ENCODE results near the gene ARMC2.
A peak's percentile ranks its signal among the peaks of the same experiment; 100 is the strongest.

ARMC2 gene, protein sequence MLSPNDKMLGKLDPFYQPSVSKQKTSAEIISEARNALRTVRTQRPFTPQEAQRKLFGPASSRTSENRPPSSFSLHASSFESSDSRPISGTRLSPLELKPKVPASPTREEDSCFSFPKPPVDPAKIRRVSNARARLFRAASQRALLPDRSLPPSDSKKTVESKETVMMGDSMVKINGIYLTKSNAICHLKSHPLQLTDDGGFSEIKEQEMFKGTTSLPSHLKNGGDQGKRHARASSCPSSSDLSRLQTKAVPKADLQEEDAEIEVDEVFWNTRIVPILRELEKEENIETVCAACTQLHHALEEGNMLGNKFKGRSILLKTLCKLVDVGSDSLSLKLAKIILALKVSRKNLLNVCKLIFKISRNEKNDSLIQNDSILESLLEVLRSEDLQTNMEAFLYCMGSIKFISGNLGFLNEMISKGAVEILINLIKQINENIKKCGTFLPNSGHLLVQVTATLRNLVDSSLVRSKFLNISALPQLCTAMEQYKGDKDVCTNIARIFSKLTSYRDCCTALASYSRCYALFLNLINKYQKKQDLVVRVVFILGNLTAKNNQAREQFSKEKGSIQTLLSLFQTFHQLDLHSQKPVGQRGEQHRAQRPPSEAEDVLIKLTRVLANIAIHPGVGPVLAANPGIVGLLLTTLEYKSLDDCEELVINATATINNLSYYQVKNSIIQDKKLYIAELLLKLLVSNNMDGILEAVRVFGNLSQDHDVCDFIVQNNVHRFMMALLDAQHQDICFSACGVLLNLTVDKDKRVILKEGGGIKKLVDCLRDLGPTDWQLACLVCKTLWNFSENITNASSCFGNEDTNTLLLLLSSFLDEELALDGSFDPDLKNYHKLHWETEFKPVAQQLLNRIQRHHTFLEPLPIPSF

DNA sequence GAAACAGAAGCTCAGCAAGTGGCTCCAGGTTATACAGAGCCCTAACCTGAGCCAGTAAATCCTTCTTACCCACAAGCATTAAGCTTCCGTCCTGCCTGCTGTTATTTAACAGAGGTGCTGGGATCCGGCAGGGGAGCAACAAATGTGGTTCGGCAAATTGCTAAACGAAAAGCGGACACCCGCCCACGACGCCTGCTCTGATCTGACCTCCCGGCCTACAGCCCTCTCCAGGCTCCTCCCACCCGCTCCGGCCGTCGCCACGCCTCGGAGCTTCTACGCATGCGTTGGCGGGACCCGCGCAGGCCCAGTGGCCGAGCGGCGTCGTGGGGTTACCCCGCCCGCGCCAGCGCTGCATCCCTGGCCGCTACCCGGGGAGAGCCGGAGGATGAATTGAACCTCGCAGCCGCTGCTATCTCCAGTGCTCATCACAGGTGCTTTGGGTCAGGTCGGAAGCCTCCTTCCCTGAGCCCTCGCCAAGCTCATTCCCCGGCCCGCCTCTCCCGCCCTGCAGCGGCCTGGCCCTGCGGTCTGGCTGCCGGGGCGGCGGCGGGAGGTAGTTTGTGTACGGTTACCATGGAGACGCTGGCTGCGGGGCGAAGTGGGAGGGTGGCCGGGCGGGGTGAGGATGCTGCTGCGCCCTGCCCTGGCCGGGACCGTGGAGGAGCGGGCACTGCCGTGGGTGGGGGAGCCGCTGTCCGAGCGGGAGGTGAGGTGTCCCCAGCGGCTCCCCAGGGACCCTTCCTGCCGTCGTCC lies at the start of gene ARMC2:
Gene ARMC2, plus strand, starts transcription at position 307 of the 753 bp plus-strand sequence. CDS start 5,846 bp downstream, outside the sequence.
- peak within 1 kb of the TSS; percentile 58 for H3K9ac ChIP-seq (ENCODE audit: low read length)
- no peaks in the 10 kb centered on the region for H3K36me3 ChIP-seq (ENCODE audit: insufficient read depth, low read length)
- no peaks in the 10 kb centered on the region for H3K9me3 ChIP-seq (ENCODE audit: low read length)
- H3K27ac ChIP-seq (ENCODE audit: low read depth, low read length) = peak within 1 kb of the TSS; percentile 87
- no peaks in the 10 kb centered on the region for H3K27me3 ChIP-seq (ENCODE audit: control insufficient read depth in 1 of 2, insufficient read depth in 2 of 2, low read length in 2 of 2)
- peak within 1 kb of the TSS; percentile 62 to 77 for H3K4me3 ChIP-seq (ENCODE audit: low read depth in 1 of 2, low read length in 2 of 2)
- peaks cover 9% of the 10 kb centered on the region for H3K4me1 ChIP-seq (ENCODE audit: insufficient read depth, low read length)

DNA sequence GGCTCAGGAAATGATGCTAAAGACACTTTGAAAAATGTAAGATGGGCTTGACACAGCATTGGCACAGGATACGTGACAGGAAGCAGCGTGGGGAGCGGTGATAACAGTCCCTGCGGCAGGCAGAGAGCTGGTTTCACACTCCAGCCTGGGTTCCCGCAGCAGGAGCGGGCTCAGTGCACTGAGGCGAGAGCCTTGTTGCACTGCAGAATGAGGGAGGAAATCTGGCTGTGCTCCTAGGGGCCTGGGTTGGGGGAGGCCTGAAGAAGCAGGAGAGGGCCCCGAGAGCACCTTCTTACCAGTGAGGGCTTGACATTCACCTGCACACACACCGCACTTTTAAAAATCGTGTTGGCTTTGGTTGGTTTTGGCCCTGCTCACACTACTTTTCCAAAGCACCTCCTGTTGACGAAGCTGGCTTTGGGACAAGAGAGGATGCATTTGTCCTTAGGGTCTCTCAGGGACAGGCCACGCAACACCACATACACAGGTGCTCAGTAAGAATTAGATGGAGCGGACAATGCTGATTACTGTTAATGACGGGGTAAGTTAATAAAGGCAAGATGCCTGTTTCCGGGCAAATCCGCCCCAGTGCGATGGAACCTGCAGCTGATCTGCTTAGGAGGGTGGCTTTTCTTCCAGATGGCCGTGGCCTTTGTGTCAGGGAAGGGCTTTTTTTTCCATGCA lies 49.4 kb upstream of the ARMC2 start:
- Histone ChIP-seq H3K27ac (ENCODE audit: low read depth, low read length) (no peak overlapping the region), H3K36me3 (ENCODE audit: insufficient read depth, low read length) (no peaks in the 10 kb centered on the region), H3K27me3 (ENCODE audit: control insufficient read depth in 1 of 2, insufficient read depth in 2 of 2, low read length in 2 of 2) (no peaks in the 10 kb centered on the region), H3K9me3 (ENCODE audit: low read length) (no peaks in the 10 kb centered on the region), H3K4me3 (ENCODE audit: low read depth in 1 of 2, low read length in 2 of 2) (no peak overlapping the region), H3K9ac (ENCODE audit: low read length) (no peak overlapping the region), H3K4me1 (ENCODE audit: insufficient read depth, low read length) (peaks cover 13% of the 10 kb centered on the region)

DNA sequence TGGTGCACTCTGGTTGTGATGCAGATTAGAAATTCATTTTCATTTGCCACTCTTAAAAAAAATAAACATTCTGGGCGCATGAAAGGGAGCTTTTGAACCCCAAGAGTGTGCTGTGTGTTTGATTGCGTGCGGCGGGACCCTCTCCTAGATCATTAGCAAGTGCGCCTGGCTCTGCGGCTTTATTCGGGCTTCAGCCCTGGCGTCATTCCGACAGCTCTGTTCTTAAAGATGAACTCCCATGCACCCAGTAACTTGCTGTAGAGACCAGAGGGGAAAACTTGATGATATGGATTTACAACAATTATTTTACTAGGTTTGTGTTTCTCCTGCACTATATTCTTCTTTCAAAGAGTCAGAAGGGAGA lies 48.9 kb upstream of the ARMC2 start:
- Histone ChIP-seq H3K4me3 (ENCODE audit: low read depth in 1 of 2, low read length in 2 of 2) (no peak overlapping the region), H3K9me3 (ENCODE audit: low read length) (no peaks in the 10 kb centered on the region), H3K27me3 (ENCODE audit: control insufficient read depth in 1 of 2, insufficient read depth in 2 of 2, low read length in 2 of 2) (no peaks in the 10 kb centered on the region), H3K36me3 (ENCODE audit: insufficient read depth, low read length) (no peaks in the 10 kb centered on the region), H3K27ac (ENCODE audit: low read depth, low read length) (no peak overlapping the region), H3K9ac (ENCODE audit: low read length) (no peak overlapping the region), H3K4me1 (ENCODE audit: insufficient read depth, low read length) (peaks cover 13% of the 10 kb centered on the region)

DNA sequence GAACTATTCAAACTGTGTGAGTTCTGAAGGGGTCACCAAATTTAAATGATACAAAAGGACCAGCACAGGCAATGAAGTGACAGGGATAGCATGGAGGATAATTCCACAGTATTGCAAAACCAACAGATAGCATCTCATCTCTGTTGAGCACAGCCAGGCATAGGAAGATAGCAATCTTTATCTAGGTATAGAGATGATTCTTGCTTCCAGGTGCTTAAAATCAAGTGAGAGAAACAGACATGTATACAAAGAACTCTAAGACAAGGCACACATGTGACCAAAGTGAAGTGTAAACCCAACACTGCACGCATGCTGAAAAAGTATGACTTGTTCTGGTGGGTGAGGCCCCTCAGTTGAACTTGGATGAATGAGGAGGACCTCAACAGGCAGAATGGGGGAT lies 48.4 kb upstream of the ARMC2 start:
- H3K27me3 ChIP-seq (ENCODE audit: control insufficient read depth in 1 of 2, insufficient read depth in 2 of 2, low read length in 2 of 2) = no peaks in the 10 kb centered on the region
- no peak overlapping the region for H3K27ac ChIP-seq (ENCODE audit: low read depth, low read length)
- H3K36me3 ChIP-seq (ENCODE audit: insufficient read depth, low read length) = no peaks in the 10 kb centered on the region
- no peak overlapping the region for H3K4me3 ChIP-seq (ENCODE audit: low read depth in 1 of 2, low read length in 2 of 2)
- H3K9me3 ChIP-seq (ENCODE audit: low read length) = no peaks in the 10 kb centered on the region
- no peak overlapping the region for H3K9ac ChIP-seq (ENCODE audit: low read length)
- peaks cover 13% of the 10 kb centered on the region for H3K4me1 ChIP-seq (ENCODE audit: insufficient read depth, low read length)

DNA sequence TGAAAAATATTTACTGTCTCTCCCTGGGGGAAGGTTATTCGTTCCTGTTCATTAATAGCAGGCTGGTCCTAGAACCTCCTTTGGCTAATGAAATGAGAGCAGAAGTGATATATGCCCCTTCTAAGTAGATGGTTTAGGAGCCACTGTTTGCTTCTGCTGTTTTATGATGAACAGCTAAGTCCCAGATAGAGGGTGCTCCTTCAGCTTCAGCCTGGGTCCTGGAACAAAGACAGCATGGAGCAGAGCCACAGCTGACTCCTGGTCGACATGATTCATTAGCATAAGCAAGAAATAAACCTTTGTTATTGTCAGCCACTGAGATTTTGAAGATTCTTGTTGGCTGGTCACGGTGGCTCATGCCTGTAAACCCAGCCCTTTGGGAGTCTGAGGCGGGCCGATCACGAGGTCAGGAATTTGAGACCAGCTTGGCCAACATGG lies 47.8 kb upstream of the ARMC2 start:
- no peaks in the 10 kb centered on the region for H3K27me3 ChIP-seq (ENCODE audit: control insufficient read depth in 1 of 2, insufficient read depth in 2 of 2, low read length in 2 of 2)
- no peak overlapping the region for H3K9ac ChIP-seq (ENCODE audit: low read length)
- H3K9me3 ChIP-seq (ENCODE audit: low read length) = no peaks in the 10 kb centered on the region
- H3K4me1 ChIP-seq (ENCODE audit: insufficient read depth, low read length) = peaks cover 13% of the 10 kb centered on the region
- H3K36me3 ChIP-seq (ENCODE audit: insufficient read depth, low read length) = no peaks in the 10 kb centered on the region
- H3K27ac ChIP-seq (ENCODE audit: low read depth, low read length) = no peak overlapping the region
- no peak overlapping the region for H3K4me3 ChIP-seq (ENCODE audit: low read depth in 1 of 2, low read length in 2 of 2)

DNA sequence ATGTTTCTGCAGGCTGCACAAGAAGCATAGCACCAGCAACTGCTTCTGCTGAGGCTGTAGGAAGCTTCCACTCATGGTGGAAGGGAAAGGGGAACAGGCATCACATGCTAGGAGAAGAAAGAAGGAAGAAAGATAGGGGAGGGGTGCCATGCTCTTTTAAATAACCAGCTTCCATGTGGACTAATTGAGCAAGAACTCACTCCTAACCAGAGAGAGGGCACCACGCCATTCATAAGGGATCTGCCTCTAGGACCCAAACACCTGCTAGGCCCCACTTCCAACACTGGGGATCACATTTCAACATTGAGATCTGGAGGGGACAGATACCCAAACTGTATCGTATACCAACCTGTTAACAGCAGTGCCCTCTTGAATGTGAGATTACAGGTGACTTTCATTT lies 46.9 kb upstream of the ARMC2 start:
- no peak overlapping the region for H3K27ac ChIP-seq (ENCODE audit: low read depth, low read length)

DNA sequence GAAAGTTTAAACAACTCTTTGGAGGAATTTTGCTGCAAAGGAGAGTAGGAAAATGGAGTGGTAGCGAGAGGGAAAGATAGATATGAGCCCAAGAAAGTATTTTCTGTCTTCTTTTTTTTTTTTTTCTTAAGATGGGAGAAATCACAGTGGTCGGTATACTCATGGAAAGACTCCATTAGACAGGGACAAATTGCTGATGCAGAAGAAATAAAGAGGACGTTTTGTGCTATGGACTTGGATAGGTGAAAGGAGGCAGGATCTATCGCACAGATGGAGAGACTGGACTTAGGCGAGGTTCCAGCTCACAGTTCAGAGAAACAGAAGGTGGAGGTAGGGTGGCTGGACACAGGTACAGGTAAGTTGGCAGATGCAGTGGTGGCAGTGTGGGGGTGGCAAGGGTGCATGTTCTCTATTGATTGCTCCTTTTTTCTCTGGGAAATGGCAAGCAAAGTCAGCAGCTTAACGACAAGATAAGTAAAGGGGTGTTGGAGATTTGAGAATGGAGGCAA lies 44.2 kb upstream of the ARMC2 start:
- H3K9ac ChIP-seq (ENCODE audit: low read length) = no peak overlapping the region
- H3K9me3 ChIP-seq (ENCODE audit: low read length) = no peaks in the 10 kb centered on the region
- no peak overlapping the region for H3K4me3 ChIP-seq (ENCODE audit: low read depth in 1 of 2, low read length in 2 of 2)
- H3K4me1 ChIP-seq (ENCODE audit: insufficient read depth, low read length) = peaks cover 13% of the 10 kb centered on the region
- no peaks in the 10 kb centered on the region for H3K27me3 ChIP-seq (ENCODE audit: control insufficient read depth in 1 of 2, insufficient read depth in 2 of 2, low read length in 2 of 2)
- H3K36me3 ChIP-seq (ENCODE audit: insufficient read depth, low read length) = no peaks in the 10 kb centered on the region
- H3K27ac ChIP-seq (ENCODE audit: low read depth, low read length) = no peak overlapping the region

More for the DNA sequence above, 46.9 kb upstream of the ARMC2 start:
- no peaks in the 10 kb centered on the region for H3K36me3 ChIP-seq (ENCODE audit: insufficient read depth, low read length)
- no peak overlapping the region for H3K9ac ChIP-seq (ENCODE audit: low read length)
- H3K4me3 ChIP-seq (ENCODE audit: low read depth in 1 of 2, low read length in 2 of 2) = no peak overlapping the region
- no peaks in the 10 kb centered on the region for H3K27me3 ChIP-seq (ENCODE audit: control insufficient read depth in 1 of 2, insufficient read depth in 2 of 2, low read length in 2 of 2)
- no peaks in the 10 kb centered on the region for H3K9me3 ChIP-seq (ENCODE audit: low read length)
- H3K4me1 ChIP-seq (ENCODE audit: insufficient read depth, low read length) = peaks cover 13% of the 10 kb centered on the region

DNA sequence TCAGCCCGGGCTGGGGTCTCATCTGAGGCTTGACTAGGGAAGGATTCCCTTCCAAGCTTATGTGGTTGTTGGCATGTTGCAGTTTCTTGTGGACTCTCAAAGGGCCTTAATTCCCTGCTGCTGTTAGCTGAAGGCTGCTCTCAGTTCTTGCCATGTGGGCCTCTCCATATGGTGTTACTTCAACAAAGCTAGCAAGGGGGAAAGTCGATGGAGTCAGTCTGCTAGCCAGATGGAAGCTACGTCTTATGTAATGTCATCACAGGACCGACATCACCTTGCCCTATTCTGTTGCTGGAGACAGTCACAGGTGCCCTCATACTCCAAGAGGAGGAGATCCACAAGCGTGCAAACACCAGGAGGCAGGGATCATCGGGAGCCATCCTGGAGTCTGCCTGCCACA lies 43.3 kb upstream of the ARMC2 start:
- Histone ChIP-seq H3K27ac (ENCODE audit: low read depth, low read length) (no peak overlapping the region), H3K27me3 (ENCODE audit: control insufficient read depth in 1 of 2, insufficient read depth in 2 of 2, low read length in 2 of 2) (no peaks in the 10 kb centered on the region), H3K9me3 (ENCODE audit: low read length) (no peaks in the 10 kb centered on the region), H3K4me3 (ENCODE audit: low read depth in 1 of 2, low read length in 2 of 2) (no peak overlapping the region), H3K4me1 (ENCODE audit: insufficient read depth, low read length) (peaks cover 9% of the 10 kb centered on the region), H3K36me3 (ENCODE audit: insufficient read depth, low read length) (no peaks in the 10 kb centered on the region), H3K9ac (ENCODE audit: low read length) (no peak overlapping the region)

DNA sequence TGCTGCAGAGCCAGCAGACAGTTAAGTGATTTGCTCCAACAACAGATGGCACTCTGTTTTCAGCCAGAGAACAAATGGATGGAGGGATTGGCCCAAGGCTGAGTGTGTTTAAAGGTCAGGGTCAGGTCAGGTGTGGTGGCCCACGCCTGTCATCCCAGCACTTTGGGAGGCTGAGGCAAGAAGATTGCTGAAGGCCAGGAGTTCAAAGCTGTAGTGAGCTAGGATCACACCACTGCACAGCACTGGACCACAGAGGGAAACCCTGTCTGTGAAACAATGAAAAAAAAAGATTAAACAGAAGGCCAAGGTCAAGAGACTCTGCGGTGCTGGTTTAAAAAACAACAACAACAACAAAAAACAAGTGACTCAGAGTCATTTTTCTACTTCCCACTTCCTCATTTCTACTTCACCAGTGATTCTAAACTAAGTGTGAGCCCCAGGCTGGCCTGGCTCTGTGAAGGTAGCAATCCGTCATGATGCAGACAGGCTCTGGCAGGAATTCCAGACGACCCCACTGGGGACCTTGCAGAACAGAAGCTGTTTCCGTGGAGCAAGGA lies 42.5 kb upstream of the ARMC2 start:
- Histone ChIP-seq H3K9ac (ENCODE audit: low read length) (no peak overlapping the region), H3K9me3 (ENCODE audit: low read length) (no peaks in the 10 kb centered on the region), H3K36me3 (ENCODE audit: insufficient read depth, low read length) (no peaks in the 10 kb centered on the region), H3K4me3 (ENCODE audit: low read depth in 1 of 2, low read length in 2 of 2) (no peak overlapping the region), H3K27me3 (ENCODE audit: control insufficient read depth in 1 of 2, insufficient read depth in 2 of 2, low read length in 2 of 2) (no peaks in the 10 kb centered on the region), H3K4me1 (ENCODE audit: insufficient read depth, low read length) (peaks cover 2% of the 10 kb centered on the region), H3K27ac (ENCODE audit: low read depth, low read length) (no peak overlapping the region)

DNA sequence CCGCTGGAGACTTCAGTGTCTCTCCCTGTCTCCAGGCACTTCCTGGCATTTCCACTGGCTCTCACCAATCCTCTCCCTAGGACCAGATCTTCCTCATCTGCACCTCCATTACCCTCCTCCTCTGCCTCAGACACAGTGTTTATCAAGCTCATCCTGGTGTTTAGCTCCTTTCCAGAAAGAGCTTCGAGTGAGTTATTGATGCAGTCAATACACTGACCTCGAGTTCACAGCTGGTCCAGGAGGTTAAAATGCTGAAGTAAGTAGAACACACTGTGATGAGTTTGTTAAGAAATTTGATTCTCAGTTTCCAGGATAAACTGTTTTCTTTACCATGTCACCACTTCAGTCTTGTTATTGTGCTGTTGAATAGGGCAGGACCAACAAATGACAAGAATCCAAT lies 42.1 kb upstream of the ARMC2 start:
- Histone ChIP-seq H3K27ac (ENCODE audit: low read depth, low read length) (no peak overlapping the region), H3K9ac (ENCODE audit: low read length) (no peak overlapping the region), H3K27me3 (ENCODE audit: control insufficient read depth in 1 of 2, insufficient read depth in 2 of 2, low read length in 2 of 2) (no peaks in the 10 kb centered on the region), H3K4me1 (ENCODE audit: insufficient read depth, low read length) (no peaks in the 10 kb centered on the region), H3K4me3 (ENCODE audit: low read depth in 1 of 2, low read length in 2 of 2) (no peak overlapping the region), H3K36me3 (ENCODE audit: insufficient read depth, low read length) (no peaks in the 10 kb centered on the region), H3K9me3 (ENCODE audit: low read length) (no peaks in the 10 kb centered on the region)

Data from muscle layer of colon (tissue), 2 donors.